EH (cell line): Measurements from ENCODE around the gene GAL.

Experiments used
- DNase-seq: peaks from one replicate; pipeline ENCODE4 v3.0.0-alpha.2; 2015; ENCODE audit warnings: low read depth

Gene GAL

DNA sequence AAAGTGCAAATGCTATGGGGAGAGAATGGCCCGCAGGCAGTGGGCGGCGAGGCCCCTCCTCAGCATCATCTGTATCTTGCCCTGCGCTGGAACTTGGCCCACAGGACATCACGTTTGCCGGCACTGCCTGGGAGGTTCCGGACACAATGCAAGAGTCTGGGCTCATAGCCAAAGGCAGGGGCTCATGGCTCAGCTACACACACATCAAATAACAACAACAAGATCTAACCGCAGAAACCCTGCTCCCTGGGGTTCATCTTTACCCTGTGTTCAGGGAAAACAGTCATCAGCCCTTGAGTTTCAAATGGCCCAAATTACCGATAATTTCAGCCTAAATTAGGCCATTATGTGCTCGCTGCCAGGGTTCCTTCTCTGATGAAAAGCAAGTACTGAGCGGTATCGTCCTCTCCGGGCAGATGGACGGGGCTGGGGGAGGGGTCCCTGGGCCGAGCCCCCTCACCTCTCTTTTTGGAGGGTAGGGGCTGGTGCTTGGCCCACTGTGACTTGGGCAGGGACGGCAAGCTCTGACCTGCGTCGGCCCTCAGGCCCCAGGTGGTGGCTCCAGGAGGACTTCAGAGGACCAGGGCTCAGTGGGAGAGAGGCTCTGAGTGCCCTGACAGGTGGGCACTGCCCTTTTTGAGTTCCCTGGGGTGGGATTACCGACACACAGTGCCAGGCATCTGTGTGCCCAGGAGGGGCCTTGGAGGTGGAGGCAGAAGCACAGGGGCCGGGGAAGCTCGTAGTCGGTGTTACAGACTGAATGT is 25.0 kb upstream of the GAL start:
- peak; percentile 97 for DNase-seq

DNA sequence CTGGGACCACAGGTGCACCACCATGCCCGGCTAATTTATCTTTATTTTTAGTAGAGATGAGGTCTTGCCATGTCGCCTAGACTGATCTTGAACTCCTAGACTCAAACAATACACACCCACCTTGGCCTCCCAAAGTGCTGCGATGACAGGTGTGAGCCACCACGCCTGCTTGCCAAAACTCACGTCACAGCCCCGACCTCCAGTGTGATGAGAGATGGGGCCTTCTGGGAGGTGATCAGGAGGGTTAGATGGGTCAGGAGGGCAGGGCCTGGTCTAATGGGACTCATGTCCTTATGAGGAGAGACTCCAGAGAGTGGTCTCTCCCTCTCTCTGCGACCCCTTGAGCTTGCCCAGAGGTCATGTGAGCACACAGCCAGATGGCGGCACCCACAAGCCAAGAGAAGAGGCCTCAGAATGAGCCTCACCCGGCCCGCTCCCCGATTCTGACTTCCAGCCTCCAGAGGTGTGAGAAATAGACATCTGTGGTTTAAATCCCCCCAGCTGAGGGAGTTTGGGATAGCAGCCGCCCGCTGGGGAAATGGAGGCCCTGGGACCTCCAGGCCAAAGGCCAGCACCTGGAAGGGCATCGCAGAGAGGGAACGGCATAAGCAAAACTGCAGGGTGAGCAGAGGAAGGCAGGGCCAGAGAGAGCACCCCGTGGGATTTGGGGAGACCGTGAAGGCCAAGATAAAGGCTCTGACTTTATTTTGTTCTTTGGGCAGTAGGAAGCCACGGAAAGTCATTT is 24.1 kb upstream of the GAL start:
- DNase-seq, result no peak

DNA sequence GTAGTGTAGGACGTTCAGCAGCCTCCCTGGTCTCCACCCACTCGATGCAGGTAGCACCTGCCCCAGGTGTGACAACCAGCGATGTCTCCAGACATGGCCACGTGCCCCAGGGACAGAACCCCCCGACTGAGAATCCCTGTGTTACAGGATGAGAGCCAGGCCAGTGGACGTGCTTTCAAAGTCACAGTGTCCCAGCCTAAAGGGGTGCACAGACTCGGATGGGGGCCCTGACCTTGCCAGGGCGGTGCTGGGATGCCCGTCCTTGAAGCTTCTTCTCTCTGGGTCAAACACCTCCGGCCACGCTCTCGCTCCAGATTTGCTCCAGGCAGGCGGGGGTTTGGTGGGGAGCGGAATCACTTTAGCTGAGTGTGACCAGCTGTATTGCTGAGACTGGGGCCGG is 23.3 kb upstream of the GAL start:
- no peak for DNase-seq

DNA sequence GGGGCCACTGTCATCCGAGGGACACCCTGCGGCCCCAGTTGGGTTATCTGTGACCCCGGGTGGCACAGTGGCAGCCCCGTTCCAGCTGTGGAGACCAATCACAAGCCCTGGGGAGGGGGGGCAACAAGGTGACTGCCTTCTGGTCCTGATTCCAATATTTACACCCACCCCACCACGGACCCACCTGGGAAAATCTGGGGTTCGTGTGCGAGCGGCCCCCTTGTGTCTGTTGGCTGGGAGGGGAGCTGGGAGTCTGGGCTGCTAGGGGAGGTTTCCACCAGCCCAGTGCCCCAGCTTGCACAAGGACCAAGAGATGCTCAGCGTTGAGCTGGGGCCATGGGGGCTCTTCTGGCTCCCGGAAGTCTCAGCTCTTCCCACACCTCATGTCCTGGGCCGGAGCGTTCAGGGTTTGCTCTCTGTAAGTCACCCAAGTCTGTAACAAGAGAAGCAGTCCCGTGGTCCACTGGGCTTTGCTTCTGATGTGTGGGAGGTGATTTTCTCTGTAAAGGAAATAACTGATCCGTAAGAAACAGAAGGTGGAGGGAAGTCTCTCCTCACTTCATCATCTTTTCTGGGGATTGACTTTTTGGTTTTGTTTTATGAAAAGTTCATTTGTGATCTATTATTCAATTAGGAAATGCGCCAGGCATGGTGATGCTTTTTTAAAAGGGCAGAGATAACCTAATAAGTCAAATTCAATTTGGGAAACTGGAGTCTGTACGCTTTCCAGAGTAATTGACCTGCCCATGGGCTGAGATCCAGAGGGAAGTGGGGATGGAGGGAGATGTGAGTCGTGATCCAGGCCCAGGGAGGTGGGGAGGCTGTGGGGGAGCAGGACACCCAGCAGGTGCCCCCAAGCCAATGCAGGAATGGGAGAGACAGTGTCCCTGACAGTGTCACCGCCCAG is 22.4 kb upstream of the GAL start:
- DNase-seq, result no peak

DNA sequence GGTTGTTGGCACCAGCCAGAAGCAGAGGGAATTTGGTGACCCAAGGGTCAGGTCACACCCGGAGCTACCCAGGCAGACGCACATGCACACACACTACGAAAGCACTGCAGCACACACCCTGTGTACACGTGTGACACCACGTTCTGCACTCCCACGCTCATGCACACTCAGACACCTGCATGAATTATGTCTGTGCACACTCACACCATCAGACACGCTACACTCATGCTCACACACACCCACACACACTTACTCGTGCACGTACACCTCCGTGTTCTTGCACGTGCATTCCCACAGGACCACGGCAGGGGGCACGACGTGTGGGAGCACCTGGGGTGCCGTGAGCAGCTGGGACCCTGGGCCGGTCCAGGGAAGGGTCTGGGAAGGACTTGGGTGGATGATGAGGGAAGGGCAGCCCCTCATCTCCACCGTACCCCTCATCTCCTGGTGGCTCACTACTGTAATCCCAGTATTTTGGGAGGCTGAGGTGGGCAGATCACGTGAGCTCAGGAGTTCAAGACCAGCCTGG is 20.8 kb upstream of the GAL start:
- no peak for DNase-seq

DNA sequence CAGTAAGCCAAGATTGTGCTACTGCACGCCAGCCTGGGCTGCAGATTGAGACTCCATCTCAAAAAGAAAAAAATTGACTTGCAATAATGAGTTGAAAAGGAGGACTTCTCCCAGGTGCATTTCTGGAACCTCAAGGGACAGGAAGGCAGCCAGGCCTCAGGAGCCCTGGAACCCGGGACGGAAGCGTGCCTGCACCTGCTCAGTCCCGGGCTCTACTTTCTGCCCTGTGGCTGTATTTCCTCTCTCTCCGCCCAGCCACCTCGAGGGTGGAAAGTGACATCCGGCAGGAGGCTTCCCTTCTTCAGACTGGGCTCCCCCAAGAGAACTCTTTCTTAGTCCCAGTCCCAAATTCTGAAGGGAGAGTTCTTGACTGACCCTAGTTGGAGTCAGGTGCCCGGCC is 20.2 kb upstream of the GAL start:
- no peak for DNase-seq

DNA sequence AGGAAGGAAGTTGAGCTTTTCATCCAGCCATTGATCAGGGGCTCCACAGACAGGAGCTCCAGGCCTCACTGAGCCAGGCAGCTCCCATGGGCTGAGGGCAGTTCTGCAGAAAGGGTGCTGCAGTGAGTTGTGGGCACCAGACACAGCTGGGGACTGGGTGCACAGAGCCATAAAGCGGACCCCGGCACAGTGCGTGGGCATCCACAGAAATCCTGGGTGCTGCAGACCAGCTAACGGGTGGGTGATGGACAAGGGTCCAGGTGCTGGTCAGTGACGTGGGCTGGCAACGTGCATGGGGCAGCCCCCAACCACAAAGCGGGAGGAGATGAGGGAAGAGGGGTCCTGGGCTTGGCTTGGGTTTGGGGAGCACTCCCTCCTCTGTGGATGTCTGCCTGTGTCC is 19.4 kb upstream of the GAL start:
- no peak for DNase-seq

DNA sequence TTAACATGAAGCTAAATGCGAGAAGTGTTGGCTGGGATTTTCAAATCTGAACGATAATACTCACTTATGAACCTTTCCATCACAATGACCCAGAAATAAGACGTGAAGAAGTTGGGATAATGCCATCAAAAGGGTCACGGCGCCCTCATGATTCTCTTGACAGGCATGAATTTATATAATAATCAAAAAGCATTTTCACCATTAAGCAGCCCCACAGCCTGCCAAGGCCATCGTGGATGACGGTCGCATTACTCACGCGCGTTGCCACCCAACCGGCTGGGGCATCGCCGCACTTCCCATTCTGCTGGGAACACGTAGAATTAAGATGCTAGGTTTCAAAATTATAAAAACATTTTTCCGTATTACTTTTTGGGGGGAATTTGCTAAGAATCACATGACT is 18.9 kb upstream of the GAL start:
- no peak for DNase-seq

DNA sequence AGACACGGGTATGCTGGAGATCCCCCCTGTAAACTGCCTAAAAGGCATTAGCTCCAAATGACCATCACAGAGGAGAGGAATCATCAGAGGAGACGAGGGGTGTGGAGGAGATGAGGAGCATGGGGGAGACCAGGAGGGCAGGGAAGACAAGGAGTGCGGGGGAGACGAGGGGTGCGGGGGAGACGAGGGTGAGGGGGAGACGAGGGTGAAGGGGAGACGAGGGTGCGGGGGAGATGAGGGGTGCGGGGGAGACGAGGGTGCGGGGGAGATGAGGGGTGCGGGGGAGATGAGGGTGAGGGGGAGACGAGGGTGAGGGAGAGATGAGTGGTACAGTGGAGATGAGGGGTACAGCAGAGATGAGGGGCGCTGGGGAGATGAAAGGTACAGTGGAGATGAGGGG is 17.5 kb upstream of the GAL start:
- DNase-seq, result no peak

DNA sequence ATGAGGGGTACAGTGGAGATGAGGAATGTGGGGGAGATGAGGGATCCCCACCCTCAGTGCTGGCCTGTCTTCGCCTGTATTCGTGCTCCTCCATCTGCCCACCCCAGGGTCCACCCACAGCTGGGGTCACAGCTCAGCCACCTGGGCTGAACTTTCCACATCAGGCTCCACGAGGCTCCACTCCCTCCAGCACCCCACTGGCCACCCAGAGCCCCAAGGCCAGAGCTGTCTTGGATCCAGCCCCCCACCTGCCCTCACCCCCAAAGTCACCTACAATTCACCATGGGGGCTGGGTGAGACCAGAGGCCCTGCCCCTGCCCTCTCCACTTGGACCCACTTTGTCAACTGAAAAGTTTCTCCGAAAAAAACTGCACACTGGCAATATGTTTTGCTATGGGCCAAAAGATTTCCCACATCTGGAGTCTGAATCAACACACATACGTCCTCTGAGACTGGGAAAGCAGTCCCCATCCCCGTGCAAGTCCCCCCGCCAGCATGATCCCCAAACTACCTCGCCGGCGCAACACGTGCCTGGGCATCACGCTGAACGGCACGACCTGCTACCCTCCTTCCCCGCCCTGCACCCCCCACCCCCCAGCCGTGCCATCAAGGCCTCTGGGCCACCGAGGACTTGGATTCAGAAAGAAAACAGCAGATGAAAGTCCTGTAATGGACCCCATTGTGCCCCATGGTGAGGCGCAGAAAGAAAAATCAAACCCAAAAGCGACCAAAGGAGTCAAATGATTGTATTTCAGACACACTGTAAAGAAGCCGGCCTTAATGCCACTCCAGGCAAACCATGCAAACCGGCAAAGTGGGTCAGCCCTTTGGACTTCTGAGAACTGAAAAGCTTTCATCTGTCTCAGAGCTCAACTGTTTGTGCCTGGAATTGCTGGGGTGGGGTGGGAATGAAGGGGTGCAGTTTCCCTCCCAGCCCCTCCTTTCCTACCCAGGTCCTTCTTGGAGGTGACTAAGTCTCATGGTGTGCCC is 16.5 kb upstream of the GAL start:
- DNase-seq, result no peak

DNA sequence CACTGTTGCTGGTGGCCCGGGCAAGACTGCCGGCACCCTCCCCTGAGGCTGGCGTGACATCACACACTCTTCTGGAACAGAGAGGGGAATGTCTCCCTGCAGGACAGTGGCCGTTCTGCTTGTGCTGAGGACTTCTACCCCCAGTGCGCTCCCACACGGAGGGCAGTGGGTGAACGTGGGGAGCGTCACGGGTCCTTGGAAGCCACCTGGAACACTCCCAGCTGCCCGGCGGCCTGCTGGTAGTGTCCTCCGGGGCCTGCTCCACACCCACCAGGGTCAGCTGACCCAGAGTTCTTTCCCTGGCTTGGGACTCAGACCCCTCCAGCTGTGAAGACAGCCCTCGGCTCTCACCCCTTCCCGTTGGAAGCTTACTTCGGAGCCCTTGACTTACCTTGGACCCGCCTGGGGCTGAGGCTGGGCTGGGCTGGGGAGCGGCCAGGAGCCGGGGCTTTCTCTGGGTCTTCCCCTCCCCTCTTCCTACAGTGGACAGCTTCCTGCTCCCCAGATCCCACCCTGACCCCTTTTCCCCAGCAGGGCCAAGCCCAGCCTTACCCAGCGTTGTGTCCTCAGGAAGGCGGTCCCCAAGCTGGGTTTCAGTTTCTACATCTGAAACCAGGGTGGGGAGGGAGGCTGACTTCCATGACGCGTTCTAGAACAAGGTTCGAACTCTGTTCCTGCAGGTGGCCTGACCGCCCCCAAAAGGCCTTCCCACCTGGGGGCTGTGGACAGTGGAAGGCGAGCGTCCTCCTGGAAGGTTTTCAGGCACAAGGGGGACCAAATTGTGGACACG is 14.8 kb upstream of the GAL start:
- no peak for DNase-seq

DNA sequence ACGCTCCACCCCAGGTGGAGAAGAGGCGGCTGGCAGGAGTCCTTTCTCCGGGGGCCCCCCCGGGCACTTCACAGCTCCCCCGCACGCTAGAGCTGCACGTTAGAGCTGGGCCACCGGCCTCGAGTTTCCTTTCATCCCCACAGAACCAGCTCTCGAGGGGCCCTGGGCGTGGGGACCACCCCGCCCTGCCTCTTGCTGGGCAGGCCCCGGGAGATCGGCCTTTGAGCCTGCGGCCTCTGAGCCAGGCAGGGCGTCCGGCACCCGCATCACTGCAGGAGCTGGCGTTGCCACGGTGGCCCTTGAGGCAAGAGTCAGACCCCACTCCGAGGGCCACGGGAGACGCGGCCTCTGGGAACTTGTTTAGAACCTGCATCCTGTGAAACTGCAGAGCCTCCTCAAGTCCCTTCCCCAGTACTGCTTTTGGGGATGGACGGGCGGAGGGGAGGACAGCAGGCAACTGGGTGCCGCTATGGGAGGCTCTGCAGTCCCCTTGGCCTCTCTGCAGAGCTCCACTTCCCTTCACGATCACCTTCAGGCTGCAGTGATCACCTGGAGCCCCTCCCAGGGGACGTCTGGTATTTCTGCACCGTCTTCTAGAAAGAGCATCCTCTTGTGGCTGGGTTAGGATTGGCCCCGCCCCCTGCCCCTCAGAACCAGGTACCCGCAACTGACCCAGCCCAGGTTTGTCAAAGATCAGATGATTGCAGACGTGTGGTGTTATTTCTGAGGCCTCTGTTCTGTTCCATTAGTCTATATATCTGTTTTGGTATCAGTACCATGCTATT is 13.9 kb upstream of the GAL start:
- DNase-seq, result no peak

DNA sequence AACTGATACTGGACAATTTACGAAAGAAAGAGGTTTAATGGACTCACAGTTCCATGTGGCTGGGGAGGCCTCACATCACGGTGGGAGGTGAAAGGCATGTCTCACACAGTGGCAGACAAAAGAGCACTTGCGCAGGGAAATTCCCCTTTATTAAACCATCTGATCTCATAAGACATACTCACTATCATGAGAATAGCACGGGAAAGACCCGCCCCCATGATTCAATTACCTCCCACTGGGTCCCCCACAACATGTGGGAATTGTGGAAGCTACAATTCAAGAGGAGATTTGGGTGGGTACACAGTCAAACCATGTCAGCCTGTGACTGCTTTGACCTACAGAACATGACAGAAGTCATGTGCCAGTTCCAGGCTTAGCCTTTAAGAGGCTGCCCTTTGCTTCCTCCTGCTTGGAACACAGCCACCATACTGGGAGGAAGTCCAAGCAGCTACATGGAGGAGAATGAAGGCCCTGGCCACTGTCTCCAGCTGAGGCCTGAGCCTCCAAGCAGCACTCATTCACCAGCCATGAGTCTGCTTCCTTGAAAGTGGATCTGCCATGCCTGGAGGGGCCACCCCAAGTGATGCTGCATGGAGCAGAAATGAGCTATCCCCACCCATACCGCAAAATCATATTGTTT is 10.9 kb upstream of the GAL start:
- no peak for DNase-seq

DNA sequence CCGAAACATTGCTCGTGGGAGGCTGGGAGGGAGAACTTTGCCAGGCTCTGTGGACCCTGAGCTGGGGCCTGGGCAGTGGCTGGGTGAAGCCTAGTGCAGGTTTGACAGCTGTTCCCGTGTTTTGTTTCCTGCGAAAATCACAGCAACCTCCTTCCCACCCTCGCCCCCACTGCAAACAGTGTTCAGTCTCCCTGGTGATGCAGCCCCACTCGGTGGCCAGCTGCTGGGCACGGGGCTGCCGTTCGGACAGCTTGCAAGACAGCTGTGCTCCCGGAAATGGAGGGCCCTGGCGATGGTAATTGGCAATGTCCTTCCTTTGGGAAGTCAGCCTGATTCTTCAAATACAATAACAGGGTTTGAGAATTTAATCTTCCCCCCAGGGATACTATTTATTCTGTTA is 10.4 kb upstream of the GAL start:
- no peak for DNase-seq

DNA sequence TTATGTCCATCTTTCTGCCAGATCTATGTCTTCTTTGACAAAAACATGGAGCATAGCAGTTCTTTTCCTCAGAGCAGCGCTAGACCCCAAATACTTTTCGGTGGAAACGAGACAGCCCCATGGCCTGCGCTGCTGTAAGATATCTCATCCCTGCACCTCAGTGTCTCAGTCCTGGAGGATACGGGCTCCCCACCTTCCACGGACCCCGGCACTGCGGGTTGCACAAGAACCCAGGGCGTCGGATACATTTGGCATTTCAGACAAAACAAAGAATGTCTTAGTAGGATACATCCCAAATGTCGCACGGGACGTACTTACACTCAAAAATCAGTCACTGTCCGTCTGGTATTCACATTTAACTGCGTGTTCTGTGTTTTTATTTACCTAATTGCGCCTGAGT is 9.9 kb upstream of the GAL start:
- no peak for DNase-seq

DNA sequence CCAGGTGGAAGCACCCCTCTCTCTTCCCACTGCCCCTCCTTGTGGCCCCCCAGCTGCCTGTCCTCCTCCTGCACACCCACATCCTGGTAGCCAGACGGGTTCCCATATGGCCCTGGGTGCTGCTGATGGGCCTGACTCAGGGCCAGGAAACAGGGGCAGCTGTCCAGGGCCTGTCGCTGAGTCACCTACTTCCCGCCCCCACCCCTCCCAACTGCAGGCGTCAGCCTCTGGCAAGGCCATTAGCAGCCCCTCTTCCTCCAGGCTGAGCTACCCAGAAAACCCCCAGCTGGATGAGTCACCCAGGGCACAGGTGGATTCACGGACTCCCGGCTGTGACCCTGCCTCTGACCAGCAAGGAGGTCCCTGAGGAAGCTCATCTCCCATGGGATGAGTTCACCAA is 6.9 kb upstream of the GAL start:
- DNase-seq, result peak; percentile 88

DNA sequence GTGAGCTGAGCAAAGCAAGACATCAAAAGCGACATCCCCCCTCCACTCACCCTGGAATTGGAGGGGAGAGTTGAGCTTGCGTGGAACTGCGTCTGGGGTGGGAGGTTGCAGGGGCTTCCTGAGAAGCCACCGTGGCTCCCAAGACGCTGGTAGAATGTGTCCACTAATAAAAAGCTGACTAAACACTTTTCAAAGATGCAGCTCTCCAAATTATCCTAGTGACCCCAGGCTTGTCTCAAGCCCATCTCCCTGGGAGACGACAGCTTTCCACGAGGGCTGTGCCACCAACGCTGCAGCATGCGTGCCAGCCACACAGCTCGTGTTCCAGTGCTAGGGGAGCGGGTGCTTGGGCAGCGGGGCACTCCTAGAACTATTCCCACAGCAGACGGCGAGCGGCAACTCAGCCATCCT is 6.3 kb upstream of the GAL start:
- DNase-seq, result no peak

DNA sequence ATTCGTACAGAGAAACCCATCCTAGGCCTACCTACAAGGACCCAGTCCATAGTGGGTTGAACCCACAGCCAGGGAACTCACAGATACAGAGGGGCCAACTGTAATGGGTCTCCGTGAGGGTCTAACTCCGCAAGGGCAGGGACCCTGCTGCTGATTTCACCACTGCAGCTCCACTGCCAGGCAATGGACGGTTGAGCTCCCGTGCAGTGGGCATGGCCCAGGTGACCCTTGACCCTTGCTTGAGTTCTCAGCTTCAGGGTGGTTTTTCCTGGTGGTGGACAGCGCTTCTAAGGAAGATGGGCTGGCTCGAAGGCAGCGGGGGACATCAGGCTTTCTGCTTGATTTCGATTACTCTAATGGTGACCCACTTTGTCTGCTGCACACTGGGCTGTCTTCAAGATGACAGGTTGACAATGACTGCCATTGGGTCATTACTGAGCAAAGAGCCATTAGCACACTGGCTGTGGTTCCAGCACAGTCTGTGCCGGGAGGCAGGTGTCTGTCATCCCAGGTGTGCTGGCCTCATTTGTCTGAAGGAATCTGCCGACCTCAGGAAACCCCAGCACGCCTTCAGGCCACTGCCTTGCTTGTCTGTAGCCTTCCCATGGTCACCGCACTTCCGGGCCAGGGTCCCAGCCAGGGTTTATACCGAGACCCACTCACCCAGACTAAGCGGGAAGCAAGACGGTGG is 3.7 kb upstream of the GAL start:
- no peak for DNase-seq
